ENCODE measurements around the gene MGAT2. TPM values are rescaled to one million over a fixed set of nuclear protein-coding genes. Genes with fewer than 3 reads are reported as not detected.
"Not testable (repeated sequence)": the region's sequence is repeated elsewhere in the genome, so short reads cannot be mapped to it uniquely, and the experiment has no call there.

Gene MGAT2
- total RNA-seq, 1 donor from 2014 or later = 32.3 TPM

DNA sequence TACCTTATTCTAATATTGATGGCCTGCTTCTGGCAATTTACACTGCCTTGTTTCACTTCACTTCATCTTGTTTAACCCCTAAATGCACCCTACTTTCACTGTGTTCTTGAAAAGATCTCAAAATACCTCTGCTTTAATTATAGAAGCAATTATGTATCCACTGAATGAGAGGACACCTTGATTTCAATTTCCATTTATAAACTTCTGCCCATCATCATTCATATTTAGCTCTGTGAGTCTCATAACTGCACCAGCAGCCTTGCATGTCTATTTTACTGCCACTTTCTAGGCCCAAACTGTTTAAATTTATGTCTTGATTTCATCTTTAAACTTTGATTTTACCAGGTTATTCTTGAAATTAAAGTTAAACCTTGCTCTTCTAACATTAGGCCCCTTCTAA, 21.6 kb downstream of the MGAT2 start:
- no peak for DNase-seq (ENCODE audit: low read depth, low spot score)
- H3K36me3 Mint-ChIP-seq (ENCODE audit: low read depth) = peaks cover 15% of the 10 kb centered on the region
- H3K27ac Mint-ChIP-seq (ENCODE audit: unreplicated experiment) = no peak overlapping the region
- no peak overlapping the region for H3K4me3 Mint-ChIP-seq
- TF ChIP-seq, protein P1, sequence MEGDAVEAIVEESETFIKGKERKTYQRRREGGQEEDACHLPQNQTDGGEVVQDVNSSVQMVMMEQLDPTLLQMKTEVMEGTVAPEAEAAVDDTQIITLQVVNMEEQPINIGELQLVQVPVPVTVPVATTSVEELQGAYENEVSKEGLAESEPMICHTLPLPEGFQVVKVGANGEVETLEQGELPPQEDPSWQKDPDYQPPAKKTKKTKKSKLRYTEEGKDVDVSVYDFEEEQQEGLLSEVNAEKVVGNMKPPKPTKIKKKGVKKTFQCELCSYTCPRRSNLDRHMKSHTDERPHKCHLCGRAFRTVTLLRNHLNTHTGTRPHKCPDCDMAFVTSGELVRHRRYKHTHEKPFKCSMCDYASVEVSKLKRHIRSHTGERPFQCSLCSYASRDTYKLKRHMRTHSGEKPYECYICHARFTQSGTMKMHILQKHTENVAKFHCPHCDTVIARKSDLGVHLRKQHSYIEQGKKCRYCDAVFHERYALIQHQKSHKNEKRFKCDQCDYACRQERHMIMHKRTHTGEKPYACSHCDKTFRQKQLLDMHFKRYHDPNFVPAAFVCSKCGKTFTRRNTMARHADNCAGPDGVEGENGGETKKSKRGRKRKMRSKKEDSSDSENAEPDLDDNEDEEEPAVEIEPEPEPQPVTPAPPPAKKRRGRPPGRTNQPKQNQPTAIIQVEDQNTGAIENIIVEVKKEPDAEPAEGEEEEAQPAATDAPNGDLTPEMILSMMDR (conservative IDR thresholded peaks at IDR 0.05) = no peak
- H3K27me3 Mint-ChIP-seq (ENCODE audit: low read depth) = no peaks in the 10 kb centered on the region
- no peaks in the 10 kb centered on the region for H3K9me3 Mint-ChIP-seq
- H3K4me1 Mint-ChIP-seq = peaks cover 16% of the 10 kb centered on the region

DNA sequence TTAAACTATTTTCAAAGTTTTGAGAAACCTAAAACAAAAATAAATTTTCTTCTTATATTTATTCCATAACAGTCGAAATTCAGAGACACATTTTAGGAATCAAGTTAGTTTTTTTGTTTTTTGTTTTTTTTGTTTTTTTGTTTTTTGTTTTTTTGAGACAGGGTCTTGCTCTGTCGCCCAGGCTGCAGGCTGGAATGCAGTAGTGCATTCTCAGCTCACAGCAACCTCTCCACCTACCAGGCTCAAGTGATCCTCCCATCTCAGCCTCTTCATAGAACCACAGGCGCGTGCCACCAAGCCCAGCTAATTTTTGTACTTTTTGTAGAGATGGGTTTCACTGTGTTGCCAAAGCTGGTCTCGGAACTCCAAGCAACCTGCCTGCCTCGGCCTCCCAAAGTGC, 32.9 kb downstream of the MGAT2 start:
- no peak for DNase-seq (ENCODE audit: low read depth, low spot score)
- TF ChIP-seq, protein P1 (conservative IDR thresholded peaks at IDR 0.05) = no peak
- H3K4me3 Mint-ChIP-seq = no peak overlapping the region
- no peaks in the 10 kb centered on the region for H3K27me3 Mint-ChIP-seq (ENCODE audit: low read depth)
- no peaks in the 10 kb centered on the region for H3K4me1 Mint-ChIP-seq
- no peak overlapping the region for H3K27ac Mint-ChIP-seq (ENCODE audit: unreplicated experiment)
- H3K36me3 Mint-ChIP-seq (ENCODE audit: low read depth) = peaks cover 7% of the 10 kb centered on the region
- H3K9me3 Mint-ChIP-seq = no peaks in the 10 kb centered on the region

DNA sequence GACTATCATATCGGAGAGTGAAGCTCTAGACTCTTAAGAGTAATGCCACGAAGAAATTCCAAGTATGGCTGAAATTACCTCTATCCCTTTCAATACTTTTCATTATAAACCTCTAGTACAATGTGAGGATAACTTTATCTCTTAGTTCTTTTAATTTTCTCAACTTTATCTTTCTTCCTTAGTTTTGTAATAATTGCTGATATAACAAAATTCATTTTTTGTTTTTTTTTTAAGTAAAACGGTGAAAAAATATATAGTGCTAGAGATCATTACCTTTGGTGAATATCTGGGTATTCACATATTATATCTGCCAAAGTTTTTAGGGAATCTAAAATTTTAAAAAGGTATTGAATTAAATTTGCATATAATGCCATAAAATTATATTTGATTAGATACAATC, 33.9 kb downstream of the MGAT2 start:
- peaks cover 7% of the 10 kb centered on the region for H3K36me3 Mint-ChIP-seq (ENCODE audit: low read depth)
- H3K4me1 Mint-ChIP-seq = no peaks in the 10 kb centered on the region
- H3K27ac Mint-ChIP-seq (ENCODE audit: unreplicated experiment) = no peak overlapping the region
- no peak for DNase-seq (ENCODE audit: low read depth, low spot score)
- TF ChIP-seq, protein P1 (conservative IDR thresholded peaks at IDR 0.05) = no peak
- no peaks in the 10 kb centered on the region for H3K9me3 Mint-ChIP-seq
- H3K4me3 Mint-ChIP-seq = no peak overlapping the region
- H3K27me3 Mint-ChIP-seq (ENCODE audit: low read depth) = no peaks in the 10 kb centered on the region

DNA sequence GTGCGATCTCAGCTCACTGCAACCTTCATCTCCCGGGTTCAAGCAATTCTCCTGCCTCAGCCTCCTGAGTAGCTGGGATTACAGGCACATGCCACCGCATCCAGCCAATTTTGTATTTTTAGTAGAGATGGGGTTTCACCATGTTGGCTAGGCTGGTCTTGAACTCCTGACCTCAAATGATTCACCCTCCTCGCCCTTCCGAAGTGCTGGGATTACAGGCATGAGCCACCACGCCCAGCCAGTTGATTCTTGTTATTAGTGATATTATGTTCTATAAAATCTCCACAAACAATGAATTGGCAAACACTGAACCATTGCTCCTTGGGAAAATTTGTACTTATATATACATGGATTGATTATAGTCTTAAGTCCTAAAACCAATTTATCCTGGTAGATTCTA, 36.9 kb downstream of the MGAT2 start:
- DNase-seq (ENCODE audit: low read depth, low spot score); H3K36me3 Mint-ChIP-seq (ENCODE audit: low read depth); H3K9me3 Mint-ChIP-seq; H3K27me3 Mint-ChIP-seq (ENCODE audit: low read depth); H3K4me1 Mint-ChIP-seq; H3K4me3 Mint-ChIP-seq: not testable (repeated sequence)
- H3K27ac Mint-ChIP-seq (ENCODE audit: unreplicated experiment) = peak overlapping the region; percentile 75

DNA sequence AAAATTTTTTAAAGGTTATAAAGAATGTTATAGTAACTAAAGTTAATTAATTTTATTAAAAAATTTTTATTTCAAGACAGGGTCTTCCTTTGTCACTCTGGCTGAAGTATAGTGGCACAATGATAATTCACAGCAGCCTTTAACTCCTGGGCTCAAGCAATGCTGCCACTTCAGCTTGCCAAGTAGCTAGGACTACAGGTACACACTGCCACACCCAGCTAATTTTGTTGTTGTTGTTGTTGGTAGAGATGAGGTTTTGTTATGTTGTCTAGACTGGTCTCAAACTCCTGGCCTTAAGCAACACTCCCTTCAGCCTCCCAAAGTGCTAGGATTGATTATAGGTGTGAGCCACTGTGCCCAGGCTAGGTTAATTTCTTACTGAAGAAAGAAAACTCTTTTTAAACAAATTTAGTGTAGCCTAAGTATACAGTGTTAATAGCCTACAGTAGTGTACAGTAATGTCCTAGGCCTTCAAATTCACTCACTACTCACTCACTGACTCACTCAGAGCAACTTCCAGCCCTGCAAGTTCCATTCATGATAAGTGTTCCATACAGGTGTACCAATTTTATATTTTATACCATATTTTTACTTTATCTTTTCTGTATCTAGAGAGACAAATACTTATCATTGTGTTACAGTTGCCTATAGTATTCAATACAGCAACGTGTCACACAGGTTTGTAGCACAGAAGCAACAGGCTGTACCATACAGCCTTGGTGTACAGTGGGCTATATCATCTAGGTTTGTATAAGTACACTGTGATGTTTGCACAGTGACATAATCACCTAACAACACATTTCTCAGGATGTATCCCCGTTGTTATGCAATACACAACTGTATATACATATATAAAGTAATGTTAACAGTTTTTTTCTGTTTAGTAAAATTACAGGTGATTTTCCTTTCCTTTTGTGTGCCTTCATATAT, 39.2 kb downstream of the MGAT2 start:
- H3K9me3 Mint-ChIP-seq = no peaks in the 10 kb centered on the region
- TF ChIP-seq, protein P1 (conservative IDR thresholded peaks at IDR 0.05) = no peak
- no peaks in the 10 kb centered on the region for H3K4me1 Mint-ChIP-seq
- H3K27ac Mint-ChIP-seq (ENCODE audit: unreplicated experiment) = no peak overlapping the region
- no peak overlapping the region for H3K4me3 Mint-ChIP-seq
- H3K36me3 Mint-ChIP-seq (ENCODE audit: low read depth) = peaks cover 3% of the 10 kb centered on the region
- no peaks in the 10 kb centered on the region for H3K27me3 Mint-ChIP-seq (ENCODE audit: low read depth)
- DNase-seq (ENCODE audit: low read depth, low spot score) = no peak

DNA sequence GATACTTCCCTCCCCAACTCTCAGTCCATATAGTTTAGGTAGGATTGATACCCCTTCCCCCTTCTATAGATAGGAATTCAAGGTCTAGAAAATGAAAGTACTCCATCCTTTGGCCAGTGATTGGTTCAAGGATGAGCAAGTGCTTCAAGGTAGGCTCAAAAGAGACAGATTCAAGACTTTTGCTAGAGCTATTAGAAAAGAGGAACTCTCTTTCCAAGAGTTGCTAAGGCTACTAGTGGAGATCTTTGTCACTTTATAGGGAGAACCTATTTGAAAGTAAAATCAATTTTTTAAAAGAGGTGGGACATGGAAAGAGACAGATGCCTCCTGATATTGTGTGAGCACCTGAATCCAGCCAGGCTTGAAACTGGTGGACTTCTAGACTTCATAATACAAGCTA, 49.9 kb downstream of the MGAT2 start:
- H3K4me3 Mint-ChIP-seq = no peak overlapping the region
- H3K9me3 Mint-ChIP-seq = no peaks in the 10 kb centered on the region
- no peak for DNase-seq (ENCODE audit: low read depth, low spot score)
- no peaks in the 10 kb centered on the region for H3K4me1 Mint-ChIP-seq
- TF ChIP-seq, protein P1 (conservative IDR thresholded peaks at IDR 0.05) = no peak
- H3K27ac Mint-ChIP-seq (ENCODE audit: unreplicated experiment) = no peak overlapping the region
- peaks cover 13% of the 10 kb centered on the region for H3K36me3 Mint-ChIP-seq (ENCODE audit: low read depth)
- no peaks in the 10 kb centered on the region for H3K27me3 Mint-ChIP-seq (ENCODE audit: low read depth)
